GM21528 (cell line): Measurements from ENCODE around the gene GHRH.

Experiments
- ATAC-seq: cut with Tn5 transposase; IDR thresholded peaks from one replicate; pipeline ENCODE4 v1.9.1; 2021; ENCODE audit warnings: mild to moderate bottlenecking, moderate library complexity; ENCODE audit not compliant: unreplicated experiment, low FRiP score

The GHRH gene

GRCh38 chr20:37266940-37267666 lies 5.5 kb upstream of the GHRH start:
- ATAC-seq: no peak

GRCh38 chr20:37265152-37265551 lies 3.5 kb upstream of the GHRH start:
- ATAC-seq: no peak

GRCh38 chr20:37263686-37264085 lies 2.1 kb upstream of the GHRH start:
- ATAC-seq: no peak

GRCh38 chr20:37262505-37262904 lies 891 bp upstream of the GHRH start:
- no peak for ATAC-seq

- no peak for ATAC-seq
These were observed 691 bp downstream of the GHRH start for GRCh38 chr20:37260923-37261322.

- no peak for ATAC-seq
These were observed 1.7 kb downstream of the GHRH start for GRCh38 chr20:37259865-37260264.

- ATAC-seq: no peak
These were observed 2.6 kb downstream of the GHRH start for GRCh38 chr20:37259031-37259430.

- no peak for ATAC-seq
These were observed 3.6 kb downstream of the GHRH start for GRCh38 chr20:37257988-37258387.

GRCh38 chr20:37257530-37257929 lies 4.1 kb downstream of the GHRH start:
- no peak for ATAC-seq

GRCh38 chr20:37256286-37256685 lies 5.3 kb downstream of the GHRH start:
- no peak for ATAC-seq

GRCh38 chr20:37254114-37254878 lies 7.3 kb downstream of the GHRH start:
- no peak for ATAC-seq

- ATAC-seq: no peak
These were observed 8.5 kb downstream of the GHRH start for GRCh38 chr20:37253087-37253486.

- no peak for ATAC-seq
These were observed 9.7 kb downstream of the GHRH start for GRCh38 chr20:37251825-37252477.

GRCh38 chr20:37249304-37249703 lies 12.3 kb downstream of the GHRH start:
- no peak for ATAC-seq

- ATAC-seq: no peak
These were observed 14.1 kb downstream of the GHRH start for GRCh38 chr20:37247547-37247946.

GRCh38 chr20:37246736-37247135 lies 14.9 kb downstream of the GHRH start:
- ATAC-seq: no peak

- ATAC-seq: no peak
These were observed 16.1 kb downstream of the GHRH start for GRCh38 chr20:37245216-37246150.

GRCh38 chr20:37244572-37244957 lies 17.0 kb downstream of the GHRH start:
- no peak for ATAC-seq

GRCh38 chr20:37243937-37244571 lies 17.6 kb downstream of the GHRH start:
- ATAC-seq: no peak
